ENCODE results near the gene DPEP2NB. TPM values are rescaled to one million over a fixed set of nuclear protein-coding genes. Genes with fewer than 3 reads are reported as not detected.
"Not testable (repeated sequence)": the region's sequence is repeated elsewhere in the genome, so short reads cannot be mapped to it uniquely, and the experiment has no call there.

The DPEP2NB gene
- total RNA-seq, 1 experiment from 2014 or later, result not detected

DNA sequence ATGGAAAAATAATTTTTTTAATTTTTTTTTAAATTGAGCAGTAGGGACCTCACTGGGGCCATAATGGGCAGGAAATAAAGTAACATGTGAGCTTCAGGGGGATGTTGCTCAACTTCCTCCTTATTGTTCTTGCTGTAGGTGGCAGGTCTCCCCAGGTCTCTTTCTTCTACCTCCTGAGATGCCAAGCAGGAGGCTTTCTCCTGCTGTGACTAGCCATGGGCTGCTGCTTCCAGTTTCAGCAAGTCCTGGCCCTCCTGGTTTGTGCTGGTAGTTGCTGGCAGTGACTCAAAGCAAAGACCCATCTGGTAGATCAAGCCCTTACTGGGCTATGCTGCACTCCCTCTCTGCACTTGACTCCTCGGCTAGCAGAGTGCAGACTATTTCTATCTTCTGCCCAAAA, 2.3 kb downstream of the DPEP2NB start:
- no peak for DNase-seq (ENCODE audit: low spot score)

- not testable (repeated sequence) for DNase-seq (ENCODE audit: low spot score)
These were observed 5.8 kb downstream of the DPEP2NB start for GRCh38 chr16:68009872-68010271.

DNA sequence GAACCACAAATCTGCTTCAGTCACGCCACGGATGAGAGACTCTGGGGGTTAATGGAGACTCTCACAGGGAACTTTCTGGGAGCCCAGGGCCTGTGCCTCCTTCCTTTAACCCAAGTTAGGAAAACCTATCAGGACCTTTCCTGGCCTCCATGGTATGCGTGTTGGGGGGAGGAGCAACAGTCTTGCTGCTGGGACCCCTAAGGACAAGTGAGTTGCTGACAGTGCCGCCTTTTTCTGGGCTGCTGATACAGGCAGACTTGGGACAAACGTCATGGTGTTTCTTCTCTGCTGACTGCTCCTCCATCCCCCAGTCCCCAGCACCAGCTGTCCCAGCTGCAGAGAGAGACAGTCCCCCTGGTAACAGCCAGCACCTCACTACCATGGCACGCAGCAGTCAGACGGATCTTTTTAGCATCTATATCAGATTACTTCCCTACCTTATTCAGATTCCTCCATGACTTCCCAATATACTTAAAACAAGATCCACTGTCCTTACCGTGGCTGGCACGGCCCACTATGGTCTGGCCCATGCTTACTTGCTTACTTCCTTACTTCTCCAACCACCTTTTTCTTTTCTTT, 6.5 kb downstream of the DPEP2NB start:
- DNase-seq (ENCODE audit: low spot score), result no peak

DNA sequence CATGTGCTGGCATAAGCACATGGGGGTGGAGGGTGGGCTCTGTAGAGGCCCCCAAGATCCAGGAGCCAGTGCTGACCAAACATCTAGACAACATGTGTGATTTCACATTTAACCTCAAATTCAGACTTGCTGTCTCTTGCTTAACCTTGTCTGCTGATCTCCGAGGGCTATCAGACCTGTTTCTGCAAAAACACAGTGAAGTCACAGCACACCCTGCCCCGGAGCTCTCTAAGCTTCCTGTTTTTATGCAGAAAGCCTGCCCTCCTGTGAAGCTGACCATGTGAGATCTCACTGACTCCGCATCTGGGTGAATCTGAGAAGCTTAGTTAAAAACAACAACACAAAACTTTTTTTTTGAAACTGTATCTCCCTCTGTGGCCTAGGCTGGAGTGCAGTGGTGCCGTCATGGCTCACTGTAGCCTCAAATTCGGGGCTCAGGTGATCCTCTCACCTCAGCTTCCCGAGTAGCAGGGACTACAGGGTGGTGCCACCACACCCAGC, 9.9 kb downstream of the DPEP2NB start:
- DNase-seq (ENCODE audit: low spot score), result no peak

DNA sequence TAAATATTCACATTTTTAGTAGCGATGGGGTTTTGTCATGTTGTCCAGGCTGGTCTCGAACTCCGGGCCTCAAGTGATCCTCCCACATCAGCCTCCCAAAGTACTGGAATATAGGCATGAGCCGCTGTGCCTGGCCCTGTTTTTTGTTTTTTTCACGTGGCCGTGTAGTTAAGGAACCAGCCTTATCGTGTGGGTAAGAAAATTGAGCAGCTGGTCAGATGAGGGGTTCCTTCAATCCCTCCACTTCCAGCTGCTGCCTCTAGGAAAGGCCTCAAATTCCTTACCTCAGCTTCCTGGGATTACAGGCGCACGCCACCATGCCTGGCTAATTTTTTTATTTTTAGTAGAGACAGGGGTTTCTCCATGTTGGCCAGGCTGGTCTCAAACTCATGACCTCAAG, 10.5 kb downstream of the DPEP2NB start:
- no peak for DNase-seq (ENCODE audit: low spot score)

DNA sequence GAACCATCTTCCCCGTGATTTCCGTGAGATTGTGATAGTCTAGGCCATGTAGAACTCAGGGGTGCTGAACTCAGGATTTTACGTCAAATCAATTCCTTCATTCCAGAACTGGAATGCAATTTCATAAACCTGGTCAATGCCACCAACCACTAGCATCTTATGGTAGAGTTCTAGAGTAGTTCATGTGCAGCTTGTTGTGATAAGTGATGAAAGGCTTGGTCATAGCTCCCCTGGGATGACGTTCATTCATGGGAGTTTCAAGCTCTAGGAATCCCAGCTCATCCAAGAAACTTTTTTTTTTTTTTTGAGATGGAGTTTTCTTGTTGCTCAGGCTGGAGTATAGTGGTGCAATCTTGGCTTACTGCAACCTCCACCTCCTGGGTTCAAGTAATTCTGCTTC, 12.7 kb downstream of the DPEP2NB start:
- no peak for DNase-seq (ENCODE audit: low spot score)

- DNase-seq (ENCODE audit: low spot score), result no peak
These were observed 15.3 kb downstream of the DPEP2NB start for GRCh38 chr16:68000450-68000849.

GRCh38 chr16:67999985-68000384, 15.7 kb downstream of the DPEP2NB start:
- DNase-seq (ENCODE audit: low spot score), result no peak

- DNase-seq (ENCODE audit: low spot score), result not testable (repeated sequence)
These were observed 16.7 kb downstream of the DPEP2NB start, which contains the start of gene DPEP2 for GRCh38 chr16:67998779-67999688. DPEP2 (minus strand) TSS chr16:67999484; CDS start chr16:67993212, 6,272 bp downstream.

- not testable (repeated sequence) for DNase-seq (ENCODE audit: low spot score)
These were observed 17.4 kb downstream of the DPEP2NB start for GRCh38 chr16:67998231-67998778.

- no peak for DNase-seq (ENCODE audit: low spot score)
These were observed 19.0 kb downstream of the DPEP2NB start for GRCh38 chr16:67996666-67997065.

DNA sequence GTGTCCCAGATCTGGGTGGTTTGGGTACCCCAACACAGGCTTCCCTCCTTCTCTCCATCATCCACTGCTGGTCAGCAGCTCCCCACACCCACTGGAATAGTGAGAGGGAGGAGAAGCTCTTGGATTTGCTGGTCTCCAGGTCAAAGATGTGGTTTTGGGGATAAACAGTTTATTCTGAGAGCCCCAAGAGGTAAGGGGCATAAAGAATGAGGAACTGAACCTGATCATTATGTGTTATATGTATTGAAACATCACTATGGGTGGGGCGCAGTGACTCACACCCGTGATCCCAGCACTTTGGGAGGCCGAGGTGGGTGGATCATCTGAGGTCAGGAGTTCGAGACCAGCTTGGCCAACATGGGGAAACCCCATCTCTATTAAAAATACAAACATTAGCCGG, 20.3 kb downstream of the DPEP2NB start:
- no peak for DNase-seq (ENCODE audit: low spot score)

GRCh38 chr16:67994040-67994408, 21.7 kb downstream of the DPEP2NB start:
- not testable (repeated sequence) for DNase-seq (ENCODE audit: low spot score)

GRCh38 chr16:67993207-67994039, 22.3 kb downstream of the DPEP2NB start:
- DNase-seq (ENCODE audit: low spot score), result peak; percentile 32

GRCh38 chr16:67992661-67993206, 23.0 kb downstream of the DPEP2NB start:
- DNase-seq (ENCODE audit: low spot score), result no peak

GRCh38 chr16:67990018-67990386, 25.7 kb downstream of the DPEP2NB start:
- no peak for DNase-seq (ENCODE audit: low spot score)

DNA sequence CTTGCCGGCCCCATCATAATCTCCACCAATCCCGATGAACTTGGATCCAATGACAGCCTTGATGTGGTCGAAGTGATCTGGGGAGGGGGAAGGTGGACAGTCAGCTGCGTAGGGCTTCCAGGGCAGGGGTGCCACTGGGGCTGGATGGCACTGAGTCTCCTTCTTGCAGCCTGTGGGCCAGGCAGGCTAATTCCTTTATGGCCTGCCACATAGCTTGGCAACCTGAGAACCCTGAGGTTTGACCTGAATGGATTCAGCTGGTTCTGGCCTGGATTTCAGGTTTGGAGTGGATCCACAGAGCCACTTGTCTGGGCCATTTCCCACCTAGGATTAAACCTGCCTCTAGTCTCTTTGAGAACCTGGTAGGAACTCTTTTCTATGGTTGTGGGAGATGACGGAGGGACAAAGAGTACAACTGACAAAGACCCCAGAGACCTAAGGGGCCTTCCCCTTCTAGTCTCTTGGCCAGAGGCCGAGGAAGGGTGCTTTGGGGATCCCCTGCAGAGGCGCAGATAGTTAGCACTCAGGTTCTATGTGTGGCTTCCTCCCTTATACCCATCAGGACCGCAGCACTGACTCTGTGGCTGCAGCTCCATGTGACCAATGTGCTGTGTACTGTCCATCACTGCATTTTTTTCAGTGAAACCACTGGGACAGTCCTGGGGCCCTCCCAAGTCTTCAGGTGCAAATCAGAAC, 26.2 kb downstream of the DPEP2NB start:
- DNase-seq (ENCODE audit: low spot score), result no peak

DNA sequence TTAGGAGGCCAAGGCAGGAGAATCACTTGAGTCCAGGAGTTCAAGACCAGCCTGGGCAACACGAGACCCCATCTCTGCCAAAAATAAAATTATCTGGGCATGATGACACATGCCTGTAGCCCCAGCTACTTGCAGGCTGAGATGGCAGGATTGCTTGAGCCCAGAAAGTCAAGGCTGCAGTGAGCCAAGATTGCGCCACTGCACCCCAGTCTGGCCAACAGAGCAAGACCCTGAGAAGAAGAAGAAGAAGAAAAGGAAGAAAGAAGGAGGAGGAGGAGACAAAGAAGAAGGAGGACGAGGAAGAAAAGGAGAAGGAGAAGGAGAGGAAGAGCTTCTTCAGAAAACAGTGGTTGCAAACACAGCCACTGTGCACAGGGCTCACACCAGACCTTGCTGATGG, 27.0 kb downstream of the DPEP2NB start:
- DNase-seq (ENCODE audit: low spot score), result no peak

DNA sequence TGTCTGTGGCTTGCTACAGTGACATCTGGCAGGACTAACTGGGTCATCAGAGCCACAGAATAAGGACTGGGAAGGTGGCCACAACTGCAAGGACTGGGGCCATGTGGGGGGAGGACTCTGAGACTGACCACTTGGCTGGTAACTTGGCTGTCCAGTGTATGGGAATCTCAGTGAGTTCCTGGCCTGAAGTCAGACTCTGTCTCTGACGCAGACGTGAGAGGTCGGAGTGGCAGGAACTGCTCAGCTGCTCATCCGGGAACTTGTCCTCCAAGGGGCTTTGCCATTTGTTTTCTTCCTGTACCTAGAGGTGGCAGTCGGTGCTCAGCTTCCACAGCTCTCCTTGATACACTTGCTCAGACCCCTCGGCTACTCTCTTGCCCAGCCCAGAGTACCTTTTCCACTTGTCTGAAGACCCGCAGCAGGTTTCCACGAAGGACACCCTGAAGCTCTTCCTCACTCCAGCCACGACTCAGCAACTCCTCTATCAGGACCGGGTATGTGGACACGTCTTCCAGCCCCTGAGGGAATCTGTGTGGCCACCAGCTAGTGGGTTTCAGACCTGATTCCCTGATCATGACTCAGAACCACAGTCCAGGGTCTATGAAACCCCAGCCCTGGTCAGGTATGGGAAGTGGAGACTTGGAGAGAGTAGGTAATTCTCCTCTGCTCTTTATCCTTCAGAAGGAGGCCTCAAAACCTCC, 28.1 kb downstream of the DPEP2NB start:
- DNase-seq (ENCODE audit: low spot score), result no peak

GRCh38 chr16:67986949-67987348, 28.8 kb downstream of the DPEP2NB start:
- no peak for DNase-seq (ENCODE audit: low spot score)
